OCI-LY7 (cell line): ENCODE results near the gene TFAP2C. TPM values are rescaled to one million over a fixed set of nuclear protein-coding genes. Genes with fewer than 3 reads are reported as not detected.

ENCODE experiments used
- BruUV-seq: library from RNA; stranded (reverse); fragments of 400-500 nt; replicated peaks from 2 replicates; lab custom pipeline; 2021; lab: Mats Ljungman, UMichigan
- CTCF ChIA-PET: fragments of 300-600 bp; sonication (Branson Sonifier 250); formaldehyde crosslinking; loops from one replicate; lab custom pipeline; 2022; ENCODE audit warnings: antibody characterized with exemption; ENCODE audit not compliant: unreplicated experiment; lab: Charles Lee
- POLR2A ChIA-PET: fragments of 300-600 bp; sonication (Branson Sonifier 250); formaldehyde crosslinking; loops from one replicate; lab custom pipeline; 2022; ENCODE audit warnings: antibody characterized with exemption; lab: Charles Lee
- DNase-seq: peaks from one replicate; pipeline ENCODE4 v3.0.0-alpha.2; 2015; ENCODE audit warnings: low spot score
- H2AFZ ChIP-seq: fragments of 200-600 bp; sonication (generic), shearing (Covaris generic); 2 replicates; pipeline ENCODE4 v1.6.1; 2014; ENCODE audit warnings: mild to moderate bottlenecking, antibody characterized with exemption, low read length, moderate library complexity
- H3K27ac ChIP-seq: fragments of 200-600 bp; sonication (generic); 2 replicates; pipeline ENCODE4 v1.5.1; 2014; ENCODE audit warnings: mixed run types, low read depth, mild to moderate bottlenecking, moderate library complexity, low read length, inconsistent platforms; ENCODE audit not compliant: poor library complexity, severe bottlenecking
- H3K36me3 ChIP-seq: fragments of 200-600 bp; sonication (generic); 2 replicates; pipeline ENCODE4 v1.6.1; 2014; ENCODE audit warnings: mild to moderate bottlenecking, antibody characterized with exemption, low read length, moderate library complexity, mixed read lengths; ENCODE audit not compliant: insufficient read depth
- H3K4me1 ChIP-seq: fragments of 200-600 bp; sonication (generic); 2 replicates; pipeline ENCODE4 v1.5.1; 2014; ENCODE audit warnings: mild to moderate bottlenecking, low read length; ENCODE audit not compliant: insufficient read depth, poor library complexity, severe bottlenecking
- H3K4me2 ChIP-seq: fragments of 200-600 bp; sonication (generic); 2 replicates; pipeline ENCODE4 v1.6.1; 2014; ENCODE audit warnings: mild to moderate bottlenecking, low read length
- H3K4me3 ChIP-seq: fragments of 200-600 bp; sonication (generic); 2 replicates; pipeline ENCODE4 v1.5.1; 2014; ENCODE audit warnings: mild to moderate bottlenecking, low read depth, low read length; ENCODE audit not compliant: poor library complexity, severe bottlenecking
- H3K79me2 ChIP-seq: fragments of 200-600 bp; sonication (generic); 2 replicates; pipeline ENCODE4 v1.6.1; 2016; ENCODE audit warnings: low read depth, mild to moderate bottlenecking, low read length, moderate library complexity, mixed read lengths; ENCODE audit not compliant: insufficient read depth
- H3K9me2 ChIP-seq: fragments of 200-600 bp; sonication (generic); 2 replicates; pipeline ENCODE4 v1.6.1; 2016; ENCODE audit warnings: mild to moderate bottlenecking, low read length, mixed read lengths; ENCODE audit not compliant: insufficient read depth
- H3K9me3 ChIP-seq: fragments of 200-600 bp; sonication (generic); 2 replicates; pipeline ENCODE4 v1.6.1; 2014; ENCODE audit warnings: mild to moderate bottlenecking, mixed run types, low read length, mixed read lengths
- H4K20me1 ChIP-seq: fragments of 200-600 bp; sonication (generic); 2 replicates; pipeline ENCODE4 v1.6.1; 2014; ENCODE audit warnings: mild to moderate bottlenecking, antibody characterized with exemption, low read length, moderate library complexity, mixed read lengths; ENCODE audit not compliant: insufficient read depth
- CTCF ChIP-seq: fragments of 200-600 bp; sonication (generic); conservative IDR thresholded peaks from 2 replicates; pipeline ENCODE4 v1.5.1; 2014; ENCODE audit warnings: mild to moderate bottlenecking, antibody characterized with exemption, low read length, moderate library complexity, mixed read lengths
- EZH2phosphoT487 ChIP-seq: fragments of 200-600 bp; sonication (generic); IDR thresholded peaks from 2 replicates; pipeline ENCODE4 v1.6.1; 2018; ENCODE audit warnings: low read depth, borderline replicate concordance, mild to moderate bottlenecking, mixed run types, antibody characterized with exemption, low read length, moderate library complexity, mixed read lengths
- intact Hi-C: fragments of 100-400 bp; cut with micrococcal nuclease; formaldehyde crosslinking; loops from one replicate; pipeline ENCODE4 v1.10.0; 2022; ENCODE audit not compliant: unreplicated experiment
- total RNA-seq, 2 experiments: library from RNA; depleted of rRNA in 1 of 2; stranded (reverse); fragments of >200 nt in 1 of 2; shearing (Covaris generic) in 1 of 2; gene quantifications; 2 replicates each; pipeline ENCODE4 v1.2.3, GENCODE V29; 2014 to 2022

The TFAP2C gene
- total RNA-seq, 2 experiments from 2014 or later = not detected

GRCh38 chr20:56631318-56631989 is 2.3 kb downstream of the TFAP2C start:
- Histone ChIP-seq H3K27ac (no peak overlapping the region), H3K36me3 (no peaks in the 10 kb centered on the region), H3K4me3 (no peak overlapping the region), H3K9me2 (no peaks in the 10 kb centered on the region), H3K79me2 (no peaks in the 10 kb centered on the region), H3K4me1 (no peaks in the 10 kb centered on the region), H3K9me3 (no peaks in the 10 kb centered on the region), H3K4me2 (no peak overlapping the region), H2AFZ (no peak overlapping the region), H4K20me1 (no peaks in the 10 kb centered on the region)
- intact Hi-C loops = loop anchor here (10.0 kb wide), 1 partner anchor 343 kb away; no protein-coding TSS in a partner anchor
- no TSS peak for BruUV-seq
- DNase-seq = no peak
- TF ChIP-seq CTCF = no peak
- TF ChIP-seq EZH2phosphoT487 = no peak
- CTCF ChIA-PET = no interaction called here
- POLR2A ChIA-PET = interaction anchor here (0.7 kb wide), 1 partner anchor 583 kb away, joined by 5 read pairs; no protein-coding TSS in a partner anchor

- no peak overlapping the region for H2AFZ ChIP-seq
- H3K36me3 ChIP-seq = no peaks in the 10 kb centered on the region
- intact Hi-C loops = loop anchor here (10.0 kb wide), 1 partner anchor 343 kb away; no protein-coding TSS in a partner anchor
- ChIA-PET CTCF (no interaction called here), POLR2A (no interaction called here)
- no peaks in the 10 kb centered on the region for H3K9me3 ChIP-seq
- no peak overlapping the region for H3K4me2 ChIP-seq
- H3K79me2 ChIP-seq = no peaks in the 10 kb centered on the region
- no peaks in the 10 kb centered on the region for H4K20me1 ChIP-seq
- no peaks in the 10 kb centered on the region for H3K4me1 ChIP-seq
- H3K9me2 ChIP-seq = no peaks in the 10 kb centered on the region
- no peak for DNase-seq
- BruUV-seq = no TSS peak
- no peak for TF ChIP-seq EZH2phosphoT487
- TF ChIP-seq CTCF = no peak
- H3K4me3 ChIP-seq = no peak overlapping the region
- no peak overlapping the region for H3K27ac ChIP-seq
These were observed 2.9 kb downstream of the TFAP2C start for GRCh38 chr20:56631990-56632327.

- TF ChIP-seq EZH2phosphoT487 = no peak
- no peak for TF ChIP-seq CTCF
- Histone ChIP-seq H3K27ac (no peak overlapping the region), H3K4me2 (no peak overlapping the region), H3K4me1 (no peaks in the 10 kb centered on the region), H3K79me2 (no peaks in the 10 kb centered on the region), H3K9me2 (no peaks in the 10 kb centered on the region), H3K36me3 (no peaks in the 10 kb centered on the region), H3K4me3 (no peak overlapping the region), H4K20me1 (no peaks in the 10 kb centered on the region), H3K9me3 (no peaks in the 10 kb centered on the region), H2AFZ (no peak overlapping the region)
- POLR2A ChIA-PET = no interaction called here
- CTCF ChIA-PET = no interaction called here
- DNase-seq = no peak
- intact Hi-C loops = loop anchor here (10.0 kb wide), 1 partner anchor 340 kb away; no protein-coding TSS in a partner anchor
- no TSS peak for BruUV-seq
These were observed 5.2 kb downstream of the TFAP2C start for GRCh38 chr20:56634307-56634706.
